B cell (primary cell): ENCODE results near the gene CDC42BPA.

Source experiments
- EZH2 ChIP-seq: IDR thresholded peaks from 2 replicates; pipeline ENCODE4 v1.6.1; 2012; ENCODE audit warnings: borderline replicate concordance, low read depth, mild to moderate bottlenecking, moderate library complexity, low read length; ENCODE audit not compliant: insufficient read depth, poor library complexity, severe bottlenecking
- TF ChIP-seq, protein P1 (sequence below): fragments of 200-600 bp; IDR thresholded peaks from one replicate; pipeline ENCODE4 v1.8.0; 2022; ENCODE audit warnings: antibody characterized with exemption, mild to moderate bottlenecking

DNA sequence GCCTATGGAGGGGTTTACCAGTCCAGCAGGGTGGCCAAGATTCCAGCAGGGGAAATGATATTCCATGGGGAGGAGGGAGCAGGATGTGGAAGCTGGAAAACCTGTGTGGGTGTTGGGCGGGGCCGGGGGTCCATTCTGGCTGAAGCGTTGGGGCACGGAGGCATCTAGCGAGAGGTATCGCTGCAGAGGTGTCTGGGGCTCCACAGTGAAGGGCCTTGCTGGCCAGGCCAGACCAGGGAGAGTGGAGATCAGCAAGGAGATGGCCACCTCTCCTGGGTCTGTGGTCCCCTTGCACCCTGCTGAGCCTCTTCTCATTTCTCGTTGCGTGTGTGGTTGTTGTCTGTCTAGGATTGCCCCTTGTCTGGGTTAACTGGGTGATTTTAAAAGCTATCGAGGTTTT lies 372.0 kb downstream of the CDC42BPA start:
- TF ChIP-seq EZH2 = no peak
- TF ChIP-seq, protein P1, sequence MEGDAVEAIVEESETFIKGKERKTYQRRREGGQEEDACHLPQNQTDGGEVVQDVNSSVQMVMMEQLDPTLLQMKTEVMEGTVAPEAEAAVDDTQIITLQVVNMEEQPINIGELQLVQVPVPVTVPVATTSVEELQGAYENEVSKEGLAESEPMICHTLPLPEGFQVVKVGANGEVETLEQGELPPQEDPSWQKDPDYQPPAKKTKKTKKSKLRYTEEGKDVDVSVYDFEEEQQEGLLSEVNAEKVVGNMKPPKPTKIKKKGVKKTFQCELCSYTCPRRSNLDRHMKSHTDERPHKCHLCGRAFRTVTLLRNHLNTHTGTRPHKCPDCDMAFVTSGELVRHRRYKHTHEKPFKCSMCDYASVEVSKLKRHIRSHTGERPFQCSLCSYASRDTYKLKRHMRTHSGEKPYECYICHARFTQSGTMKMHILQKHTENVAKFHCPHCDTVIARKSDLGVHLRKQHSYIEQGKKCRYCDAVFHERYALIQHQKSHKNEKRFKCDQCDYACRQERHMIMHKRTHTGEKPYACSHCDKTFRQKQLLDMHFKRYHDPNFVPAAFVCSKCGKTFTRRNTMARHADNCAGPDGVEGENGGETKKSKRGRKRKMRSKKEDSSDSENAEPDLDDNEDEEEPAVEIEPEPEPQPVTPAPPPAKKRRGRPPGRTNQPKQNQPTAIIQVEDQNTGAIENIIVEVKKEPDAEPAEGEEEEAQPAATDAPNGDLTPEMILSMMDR = no peak
